ENCODE data around the gene PHGDH. TPM values are rescaled to one million over a fixed set of nuclear protein-coding genes. Genes with fewer than 3 reads are reported as not detected.

Gene PHGDH
- total and polyA plus RNA-seq, 2 donors (not counting 1 experiment from before 2014, with no cell fraction given), result 1.2 to 3.9 TPM

DNA sequence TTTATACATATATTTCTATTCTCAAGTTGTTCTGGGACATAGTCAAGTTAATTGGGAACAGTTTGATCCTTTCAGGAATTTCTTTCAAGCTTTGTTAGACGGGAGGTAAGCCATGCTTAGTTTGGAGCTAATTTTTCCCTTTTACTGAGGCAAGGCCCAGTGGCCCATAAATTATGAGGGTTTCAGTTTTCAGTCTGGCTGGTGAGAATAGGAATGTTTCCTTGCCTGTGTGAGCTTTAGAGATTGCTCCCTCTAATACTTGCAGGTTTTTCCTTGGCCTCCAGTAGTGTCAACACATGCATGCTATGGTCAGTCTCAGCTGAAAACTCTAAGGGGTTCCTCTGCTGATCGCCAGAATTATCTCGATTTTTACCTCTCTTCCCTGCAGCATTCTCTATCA is 14.1 kb upstream of the PHGDH start:
- no peaks in the 10 kb centered on the region for H4K20me1 ChIP-seq (ENCODE audit: control insufficient read depth, insufficient read depth, low read length, poor library complexity, severe bottlenecking)
- ChIA-PET CTCF (no interaction called here), POLR2A (no interaction called here)
- TF ChIP-seq, protein P1, sequence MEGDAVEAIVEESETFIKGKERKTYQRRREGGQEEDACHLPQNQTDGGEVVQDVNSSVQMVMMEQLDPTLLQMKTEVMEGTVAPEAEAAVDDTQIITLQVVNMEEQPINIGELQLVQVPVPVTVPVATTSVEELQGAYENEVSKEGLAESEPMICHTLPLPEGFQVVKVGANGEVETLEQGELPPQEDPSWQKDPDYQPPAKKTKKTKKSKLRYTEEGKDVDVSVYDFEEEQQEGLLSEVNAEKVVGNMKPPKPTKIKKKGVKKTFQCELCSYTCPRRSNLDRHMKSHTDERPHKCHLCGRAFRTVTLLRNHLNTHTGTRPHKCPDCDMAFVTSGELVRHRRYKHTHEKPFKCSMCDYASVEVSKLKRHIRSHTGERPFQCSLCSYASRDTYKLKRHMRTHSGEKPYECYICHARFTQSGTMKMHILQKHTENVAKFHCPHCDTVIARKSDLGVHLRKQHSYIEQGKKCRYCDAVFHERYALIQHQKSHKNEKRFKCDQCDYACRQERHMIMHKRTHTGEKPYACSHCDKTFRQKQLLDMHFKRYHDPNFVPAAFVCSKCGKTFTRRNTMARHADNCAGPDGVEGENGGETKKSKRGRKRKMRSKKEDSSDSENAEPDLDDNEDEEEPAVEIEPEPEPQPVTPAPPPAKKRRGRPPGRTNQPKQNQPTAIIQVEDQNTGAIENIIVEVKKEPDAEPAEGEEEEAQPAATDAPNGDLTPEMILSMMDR (IDR thresholded peaks at IDR 0.05), result no peak
- TF ChIP-seq EZH2 (IDR thresholded peaks at IDR 0.05; ENCODE audit: borderline replicate concordance, insufficient read depth, low read depth, low read length, poor library complexity, severe bottlenecking), result no peak
- no peak for ATAC-seq (ENCODE audit: low read depth)
- no peaks in the 10 kb centered on the region for H3K4me1 ChIP-seq (ENCODE audit: control insufficient read depth in 2 of 2, insufficient read depth in 2 of 2, low read length in 2 of 2)
- Mint-ChIP-seq H3K27ac (no peak overlapping the region), H3K27me3 (peaks cover 47% of the 10 kb centered on the region), H3K9me3 (ENCODE audit: insufficient read depth) (peaks cover 9% of the 10 kb centered on the region), H3K4me1 (no peaks in the 10 kb centered on the region), H3K4me3 (no peak overlapping the region)
- H3K4me2 ChIP-seq (replicated peaks; ENCODE audit: low read depth, low read length, poor library complexity, severe bottlenecking), result no peak overlapping the region
- 89% methylated on average over 3 of the region's 3 CpGs for WGBS (ENCODE audit: insufficient coverage)
- no peak overlapping the region for H3K4me3 ChIP-seq (ENCODE audit: control extremely low read depth in 1 of 5, extremely low read depth in 1 of 5, insufficient read depth in 1 of 5, low read depth in 2 of 5, low read length in 4 of 5)
- no peaks in the 10 kb centered on the region for H3K36me3 ChIP-seq (replicated peaks in 1 of 2; ENCODE audit: control extremely low read depth in 1 of 2, control insufficient read depth in 1 of 2, extremely low read depth in 1 of 2, insufficient read depth in 2 of 2, low read length in 1 of 2)
- peaks cover 0 to 13% (median 5%) of the 10 kb centered on the region in 3 donors for H3K9me3 ChIP-seq (ENCODE audit: control extremely low read depth in 1 of 3, control insufficient read depth in 2 of 3, insufficient read depth in 1 of 3, low read length in 2 of 3)
- no peak for DNase-seq
- no peak overlapping the region for H2AFZ ChIP-seq (ENCODE audit: insufficient read depth, low read depth, low read length, poor library complexity, severe bottlenecking)
- no peaks in the 10 kb centered on the region for H3K79me2 ChIP-seq (ENCODE audit: control insufficient read depth, insufficient read depth, low read length)
- intact Hi-C loops (cut with micrococcal nuclease), result no loop called here
- H3K9ac ChIP-seq (ENCODE audit: low read length), result no peak overlapping the region
- H3K27ac ChIP-seq (ENCODE audit: low read length in 2 of 2), result no peak overlapping the region
- H3K27me3 ChIP-seq (replicated peaks in 1 of 4; ENCODE audit: control extremely low read depth in 1 of 4, control insufficient read depth in 3 of 4, insufficient read depth in 4 of 4, low read length in 3 of 4), result peaks cover 0 to 3% (median 0%) of the 10 kb centered on the region in 4 experiments

DNA sequence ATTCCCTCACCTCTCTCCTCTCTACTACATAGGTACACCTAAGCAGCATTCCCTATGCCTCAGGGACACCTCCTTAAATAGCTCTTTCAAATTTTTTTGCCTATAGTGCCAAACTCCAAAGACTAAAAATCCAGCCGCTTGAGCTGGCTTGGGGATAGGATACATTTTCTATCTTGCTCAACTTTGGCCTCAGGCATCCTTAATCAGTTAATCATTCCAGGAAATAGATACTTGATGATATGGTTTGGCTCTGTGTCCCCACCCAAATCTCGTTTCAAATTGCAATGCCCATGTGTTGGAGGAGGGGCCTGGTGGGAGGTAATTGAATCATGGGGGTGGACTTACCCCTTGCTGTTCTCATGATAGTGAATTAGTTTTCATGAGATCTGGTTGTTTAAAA is 11.4 kb upstream of the PHGDH start:
- Histone ChIP-seq H3K4me2 (replicated peaks; ENCODE audit: low read depth, low read length, poor library complexity, severe bottlenecking) (no peak overlapping the region), H3K4me3 (ENCODE audit: control extremely low read depth in 1 of 5, extremely low read depth in 1 of 5, insufficient read depth in 1 of 5, low read depth in 2 of 5, low read length in 4 of 5) (no peak overlapping the region), H3K27me3 (replicated peaks in 1 of 4; ENCODE audit: control extremely low read depth in 1 of 4, control insufficient read depth in 3 of 4, insufficient read depth in 4 of 4, low read length in 3 of 4) (peaks cover 0 to 8% (median 2%) of the 10 kb centered on the region in 4 experiments), H3K4me1 (ENCODE audit: control insufficient read depth in 2 of 2, insufficient read depth in 2 of 2, low read length in 2 of 2) (no peaks in the 10 kb centered on the region), H3K79me2 (ENCODE audit: control insufficient read depth, insufficient read depth, low read length) (no peaks in the 10 kb centered on the region), H3K27ac (ENCODE audit: low read length in 2 of 2) (no peak overlapping the region), H3K9ac (ENCODE audit: low read length) (no peak overlapping the region), H4K20me1 (ENCODE audit: control insufficient read depth, insufficient read depth, low read length, poor library complexity, severe bottlenecking) (no peaks in the 10 kb centered on the region), H3K36me3 (replicated peaks in 1 of 2; ENCODE audit: control extremely low read depth in 1 of 2, control insufficient read depth in 1 of 2, extremely low read depth in 1 of 2, insufficient read depth in 2 of 2, low read length in 1 of 2) (no peaks in the 10 kb centered on the region), H2AFZ (ENCODE audit: insufficient read depth, low read depth, low read length, poor library complexity, severe bottlenecking) (no peak overlapping the region), H3K9me3 (ENCODE audit: control extremely low read depth in 1 of 3, control insufficient read depth in 2 of 3, insufficient read depth in 1 of 3, low read length in 2 of 3) (peaks cover 0 to 13% (median 5%) of the 10 kb centered on the region in 3 donors)
- no peak overlapping the region for H3K4me3 Mint-ChIP-seq
- intact Hi-C loops (cut with micrococcal nuclease), result no loop called here
- TF ChIP-seq, protein P1 (IDR thresholded peaks at IDR 0.05), result no peak
- TF ChIP-seq EZH2 (IDR thresholded peaks at IDR 0.05; ENCODE audit: borderline replicate concordance, insufficient read depth, low read depth, low read length, poor library complexity, severe bottlenecking), result no peak
- peaks cover 35% of the 10 kb centered on the region for H3K27me3 Mint-ChIP-seq
- POLR2A ChIA-PET, result no interaction called here
- no peak for ATAC-seq (ENCODE audit: low read depth)
- no peak overlapping the region for H3K27ac Mint-ChIP-seq
- no CpG with 5 or more reads among the region's 2 CpGs for WGBS (ENCODE audit: insufficient coverage)
- no peaks in the 10 kb centered on the region for H3K4me1 Mint-ChIP-seq
- H3K9me3 Mint-ChIP-seq (ENCODE audit: insufficient read depth), result peaks cover 10% of the 10 kb centered on the region
- no peak for DNase-seq
- CTCF ChIA-PET, result no interaction called here
